PFSK-1 (cell line): ENCODE measurements around the gene PCDH10.

ENCODE experiments used
- FOXP2 ChIP-seq: optimal IDR thresholded peaks from 2 replicates; pipeline ENCODE3; 2011; ENCODE audit warnings: borderline replicate concordance, control low read depth, inconsistent platforms; ENCODE audit not compliant: insufficient read depth; ENCODE audit errors: extremely low read length, extremely low read depth
- POLR2AphosphoS5 ChIP-seq: IDR thresholded peaks from 2 replicates; pipeline ENCODE4 v1.6.1; 2012; ENCODE audit warnings: low read depth, mild to moderate bottlenecking, control low read depth, low read length, moderate library complexity
- SIN3A ChIP-seq: IDR thresholded peaks from 2 replicates; pipeline ENCODE4 v1.6.1; 2012; ENCODE audit warnings: mild to moderate bottlenecking, low read length, moderate library complexity, borderline replicate concordance; ENCODE audit not compliant: insufficient read depth
- TAF1 ChIP-seq: IDR thresholded peaks from 2 replicates; pipeline ENCODE4 v1.6.1; 2012; ENCODE audit warnings: low read length, control low read depth, borderline replicate concordance; ENCODE audit not compliant: insufficient read depth
- TF ChIP-seq, protein P1 (sequence below), 2 experiments: IDR thresholded peaks; 2 replicates each; pipeline versions ENCODE4 v1.6.1 to v1.8.0; 2011 to 2012; ENCODE audit warnings: low read depth in 2 of 2, low read length in 2 of 2, control low read depth in 1 of 2, inconsistent platforms in 1 of 2, mild to moderate bottlenecking in 1 of 2, moderate library complexity in 1 of 2; ENCODE audit not compliant: insufficient read depth in 1 of 2

PCDH10 gene

DNA sequence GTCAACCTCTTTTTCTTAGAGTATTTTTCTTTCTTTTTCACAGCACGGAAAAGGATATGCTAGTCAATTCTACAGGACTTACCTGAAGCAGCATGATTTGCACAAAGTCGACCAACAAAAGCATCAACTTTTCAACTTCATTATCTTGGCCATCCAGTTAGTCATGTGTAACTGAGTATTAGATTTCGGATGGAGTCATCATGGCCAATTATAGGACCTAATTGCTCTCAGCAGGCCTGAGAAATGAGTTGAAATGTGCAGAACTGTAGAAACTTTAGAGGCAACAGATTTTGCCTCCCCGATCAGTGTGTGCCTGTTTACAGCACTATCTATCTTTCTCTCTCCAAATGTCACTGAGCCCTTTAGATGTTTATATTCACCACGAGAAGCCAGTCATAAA, 41.0 kb downstream of the PCDH10 start:
- TF ChIP-seq, protein P1, sequence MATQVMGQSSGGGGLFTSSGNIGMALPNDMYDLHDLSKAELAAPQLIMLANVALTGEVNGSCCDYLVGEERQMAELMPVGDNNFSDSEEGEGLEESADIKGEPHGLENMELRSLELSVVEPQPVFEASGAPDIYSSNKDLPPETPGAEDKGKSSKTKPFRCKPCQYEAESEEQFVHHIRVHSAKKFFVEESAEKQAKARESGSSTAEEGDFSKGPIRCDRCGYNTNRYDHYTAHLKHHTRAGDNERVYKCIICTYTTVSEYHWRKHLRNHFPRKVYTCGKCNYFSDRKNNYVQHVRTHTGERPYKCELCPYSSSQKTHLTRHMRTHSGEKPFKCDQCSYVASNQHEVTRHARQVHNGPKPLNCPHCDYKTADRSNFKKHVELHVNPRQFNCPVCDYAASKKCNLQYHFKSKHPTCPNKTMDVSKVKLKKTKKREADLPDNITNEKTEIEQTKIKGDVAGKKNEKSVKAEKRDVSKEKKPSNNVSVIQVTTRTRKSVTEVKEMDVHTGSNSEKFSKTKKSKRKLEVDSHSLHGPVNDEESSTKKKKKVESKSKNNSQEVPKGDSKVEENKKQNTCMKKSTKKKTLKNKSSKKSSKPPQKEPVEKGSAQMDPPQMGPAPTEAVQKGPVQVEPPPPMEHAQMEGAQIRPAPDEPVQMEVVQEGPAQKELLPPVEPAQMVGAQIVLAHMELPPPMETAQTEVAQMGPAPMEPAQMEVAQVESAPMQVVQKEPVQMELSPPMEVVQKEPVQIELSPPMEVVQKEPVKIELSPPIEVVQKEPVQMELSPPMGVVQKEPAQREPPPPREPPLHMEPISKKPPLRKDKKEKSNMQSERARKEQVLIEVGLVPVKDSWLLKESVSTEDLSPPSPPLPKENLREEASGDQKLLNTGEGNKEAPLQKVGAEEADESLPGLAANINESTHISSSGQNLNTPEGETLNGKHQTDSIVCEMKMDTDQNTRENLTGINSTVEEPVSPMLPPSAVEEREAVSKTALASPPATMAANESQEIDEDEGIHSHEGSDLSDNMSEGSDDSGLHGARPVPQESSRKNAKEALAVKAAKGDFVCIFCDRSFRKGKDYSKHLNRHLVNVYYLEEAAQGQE (IDR thresholded peaks at IDR 0.05; ENCODE audit: insufficient read depth in 1 of 2, low read depth in 2 of 2, low read length in 2 of 2) = no peak

GRCh38 chr4:133208694-133209285, 59.7 kb downstream of the PCDH10 start:
- TF ChIP-seq TAF1 = no peak
- TF ChIP-seq SIN3A = no peak
- TF ChIP-seq FOXP2 = no peak
- TF ChIP-seq, protein P1 (IDR thresholded peaks at IDR 0.05; ENCODE audit: insufficient read depth in 1 of 2, low read depth in 2 of 2, low read length in 2 of 2) = no peak
- no peak for TF ChIP-seq POLR2AphosphoS5

- TF ChIP-seq SIN3A = no peak
- no peak for TF ChIP-seq POLR2AphosphoS5
- TF ChIP-seq, protein P1 (IDR thresholded peaks at IDR 0.05; ENCODE audit: insufficient read depth in 1 of 2, low read depth in 2 of 2, low read length in 2 of 2) = no peak
These were observed 84.8 kb downstream of the PCDH10 start for GRCh38 chr4:133233922-133234321.
